DMS 273 treated with DMSO at 0.1 percent for 48 hours (cell line): Measurements from ENCODE around the gene RRP15.

Experiments
- DNase-seq: peaks from one replicate; lab custom pipeline; 2025; lab: John Stamatoyannopoulos, UW

The RRP15 gene, protein sequence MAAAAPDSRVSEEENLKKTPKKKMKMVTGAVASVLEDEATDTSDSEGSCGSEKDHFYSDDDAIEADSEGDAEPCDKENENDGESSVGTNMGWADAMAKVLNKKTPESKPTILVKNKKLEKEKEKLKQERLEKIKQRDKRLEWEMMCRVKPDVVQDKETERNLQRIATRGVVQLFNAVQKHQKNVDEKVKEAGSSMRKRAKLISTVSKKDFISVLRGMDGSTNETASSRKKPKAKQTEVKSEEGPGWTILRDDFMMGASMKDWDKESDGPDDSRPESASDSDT

DNA sequence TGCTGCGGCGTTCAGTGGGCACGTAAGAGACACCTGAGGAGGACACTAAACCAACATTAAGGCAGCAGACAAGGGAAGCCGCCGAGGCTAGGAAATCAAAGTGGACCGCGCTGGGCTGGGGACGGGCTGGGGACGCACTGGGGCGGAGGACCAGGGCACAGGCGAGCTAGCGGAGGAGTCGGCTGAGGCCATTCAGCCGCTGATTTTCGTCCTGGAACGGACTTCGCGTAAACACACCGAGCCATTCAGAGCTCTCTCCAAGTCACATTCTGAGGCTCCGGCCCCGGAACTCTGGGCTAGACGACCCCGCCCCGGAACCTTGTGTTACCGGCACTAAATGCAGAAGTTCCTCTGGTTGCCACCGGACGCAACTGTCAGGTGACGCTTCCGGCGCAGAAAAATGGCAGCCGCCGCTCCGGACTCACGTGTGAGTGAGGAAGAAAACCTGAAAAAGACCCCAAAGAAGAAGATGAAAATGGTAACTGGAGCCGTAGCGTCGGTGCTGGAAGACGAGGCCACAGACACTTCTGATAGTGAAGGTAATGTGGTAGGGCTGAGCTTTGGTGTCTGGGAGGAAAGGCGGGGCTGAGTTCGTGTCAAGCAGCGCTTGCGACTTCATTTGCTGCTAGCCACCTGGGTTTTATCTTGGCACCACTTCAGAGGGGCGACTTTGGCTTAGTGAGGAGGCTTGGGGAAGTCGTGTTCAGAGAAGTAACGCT lies at the start of gene RRP15:
Gene RRP15 (plus strand): TSS at position 377 of the 719 bp plus-strand sequence. CDS start 24 bp downstream, at position 401.
- peak; percentile 82 for DNase-seq

DNA sequence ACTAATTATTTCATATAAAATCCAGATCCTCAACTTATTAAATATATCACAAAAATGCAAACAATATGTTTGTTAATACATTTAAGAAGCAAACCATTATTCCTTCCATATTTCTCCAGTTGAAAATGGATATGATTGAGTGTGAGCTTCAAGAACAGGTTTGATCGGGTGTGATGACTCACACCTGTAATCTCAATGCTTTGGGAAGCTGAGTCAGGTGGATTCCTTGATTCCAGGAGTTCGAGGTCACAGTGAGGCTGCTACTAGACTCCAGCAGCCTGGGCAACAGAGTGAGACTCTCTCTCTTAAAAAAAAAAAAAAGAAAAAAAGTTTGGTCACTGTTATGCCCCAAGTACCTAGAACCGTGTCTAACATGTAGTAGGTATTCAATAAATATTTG lies 42.9 kb upstream of the RRP15 start:
- DNase-seq, result no peak

DNA sequence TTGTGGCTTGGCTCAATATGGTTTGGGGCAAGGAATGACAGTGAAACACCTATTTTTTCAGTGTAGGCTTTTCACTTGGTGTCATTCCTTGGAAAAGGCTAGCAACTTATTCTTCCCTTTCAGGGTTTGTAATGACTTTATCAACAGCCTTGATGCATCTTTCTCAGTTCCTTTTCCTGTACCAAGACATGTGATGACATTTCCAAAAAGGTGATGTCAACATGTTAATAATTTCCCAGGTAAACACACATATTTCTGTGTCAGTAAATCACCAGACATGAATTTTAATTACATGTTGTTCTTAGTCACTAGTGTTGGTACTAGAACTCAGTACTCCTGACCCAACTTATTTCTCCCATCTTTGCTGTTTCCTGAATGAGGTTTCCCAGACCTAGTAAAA lies 37.8 kb upstream of the RRP15 start:
- no peak for DNase-seq

DNA sequence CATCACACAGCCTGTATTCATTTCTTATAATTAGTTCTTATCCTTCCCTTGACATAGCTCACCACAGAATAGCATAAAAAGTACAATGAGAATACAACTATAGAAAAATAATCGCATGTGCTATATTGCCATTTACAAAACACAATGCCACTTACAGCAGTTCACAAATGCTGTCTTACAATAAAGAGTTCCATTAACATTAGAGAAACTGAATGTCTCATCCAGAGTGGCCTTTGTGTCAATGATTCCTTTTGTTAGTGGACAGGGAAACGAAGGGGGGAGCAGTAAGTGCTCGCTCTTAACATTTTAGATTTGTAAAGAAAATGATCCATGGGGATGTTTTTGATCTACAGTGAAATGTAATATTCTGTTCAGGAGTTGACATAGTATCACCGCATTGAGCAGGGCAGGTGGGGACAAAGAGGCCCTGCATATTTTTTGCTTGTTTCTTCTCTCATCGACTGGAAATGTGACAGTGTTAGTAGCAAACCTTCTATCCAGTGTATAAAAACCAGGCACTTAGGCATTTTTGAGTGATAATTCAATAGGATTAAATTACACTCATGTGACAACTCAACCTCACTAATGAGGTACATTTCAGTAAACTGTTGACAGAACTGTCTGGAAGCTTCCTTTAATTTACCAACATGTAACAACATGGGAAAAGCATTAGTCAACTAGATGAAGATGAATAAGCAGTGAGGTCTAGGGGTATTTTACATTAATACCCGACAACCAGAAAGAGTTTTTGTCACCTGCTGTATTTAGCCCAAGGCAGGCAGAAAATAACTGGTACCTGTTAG lies 35.6 kb upstream of the RRP15 start:
- no peak for DNase-seq

DNA sequence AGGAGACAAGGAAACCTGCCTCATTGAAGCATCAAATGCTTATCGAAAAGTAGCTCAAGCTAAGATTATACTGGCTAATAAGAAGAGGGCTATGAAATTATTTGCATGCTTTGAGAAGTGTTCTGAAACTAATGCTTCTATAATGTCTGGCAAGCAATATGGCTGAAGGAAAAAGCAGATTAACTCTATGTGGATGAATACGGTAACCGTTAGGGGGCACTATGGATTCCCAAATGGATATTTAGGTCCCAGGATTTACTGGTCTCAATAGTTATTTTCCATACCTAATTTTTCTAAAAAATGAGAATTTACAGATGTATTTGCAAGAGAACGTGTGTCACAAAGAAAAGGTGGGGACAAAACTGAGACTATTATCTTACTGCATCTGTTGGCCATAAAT lies 34.6 kb upstream of the RRP15 start:
- no peak for DNase-seq

DNA sequence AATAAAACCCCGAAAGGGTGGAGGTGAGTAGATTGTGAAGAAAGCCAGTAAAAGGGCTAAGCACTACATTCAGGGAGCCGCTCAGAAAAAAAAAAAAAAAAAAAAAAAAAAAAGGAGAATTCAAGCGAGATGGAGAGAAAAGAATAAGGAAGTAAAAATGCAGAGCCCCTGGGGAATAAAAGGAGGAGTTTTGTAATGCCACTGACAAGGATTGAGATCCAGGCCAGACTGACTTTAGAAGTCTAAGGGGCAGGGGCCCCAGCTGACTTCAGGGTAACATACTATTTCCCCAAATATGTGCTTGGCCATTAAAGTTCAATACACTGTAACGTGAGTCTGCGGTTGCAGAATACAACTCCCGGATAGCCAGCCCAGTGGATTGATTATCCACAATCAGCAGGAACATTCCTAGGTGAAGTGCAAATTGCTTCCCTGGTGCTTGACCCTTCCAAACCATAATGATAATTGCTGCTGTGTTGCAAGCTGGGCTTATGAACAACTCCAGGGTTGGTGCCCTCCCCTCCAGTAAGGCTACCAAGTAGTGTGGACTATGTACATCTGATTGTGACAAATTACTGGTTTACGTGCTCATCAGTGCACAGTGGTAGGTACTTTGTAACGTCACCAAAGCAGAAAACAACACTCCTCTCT lies 30.7 kb upstream of the RRP15 start:
- no peak for DNase-seq

DNA sequence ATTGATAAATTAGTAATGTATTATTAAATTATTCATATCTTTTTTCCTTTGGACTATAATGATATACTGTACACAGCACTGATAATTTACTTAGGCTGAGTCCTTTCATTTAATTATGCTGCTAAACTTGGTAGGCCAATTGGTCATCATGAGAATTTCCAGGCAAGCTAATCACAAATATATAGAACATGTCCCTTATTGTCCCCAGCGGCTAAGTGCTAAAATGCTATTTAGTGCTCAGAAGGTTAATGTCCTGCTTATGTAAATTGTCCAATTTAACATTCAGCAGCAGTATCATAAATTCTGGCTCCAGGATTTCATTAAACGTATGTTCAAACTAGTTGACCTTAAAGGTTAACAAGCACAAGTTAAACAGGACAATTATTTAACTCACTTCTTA lies 30.0 kb upstream of the RRP15 start:
- no peak for DNase-seq

DNA sequence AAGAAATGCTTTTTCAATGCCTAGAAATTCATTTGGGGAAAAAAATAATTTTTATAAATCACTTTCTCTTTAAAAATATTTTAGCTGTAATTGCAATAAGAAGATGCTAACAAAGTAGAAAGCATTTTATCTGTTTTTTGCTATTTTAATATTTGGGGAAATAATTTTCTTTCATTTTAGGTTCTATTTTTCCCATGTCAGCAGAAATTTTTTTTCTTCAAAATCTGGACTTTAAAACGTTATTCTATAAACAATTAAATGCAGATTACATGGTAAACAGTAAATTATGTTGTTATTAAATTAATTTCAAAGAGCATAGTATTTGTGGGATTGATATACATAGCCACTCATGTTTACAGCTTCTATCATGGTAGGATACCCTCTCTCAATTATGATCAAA lies 27.7 kb upstream of the RRP15 start:
- DNase-seq, result no peak

DNA sequence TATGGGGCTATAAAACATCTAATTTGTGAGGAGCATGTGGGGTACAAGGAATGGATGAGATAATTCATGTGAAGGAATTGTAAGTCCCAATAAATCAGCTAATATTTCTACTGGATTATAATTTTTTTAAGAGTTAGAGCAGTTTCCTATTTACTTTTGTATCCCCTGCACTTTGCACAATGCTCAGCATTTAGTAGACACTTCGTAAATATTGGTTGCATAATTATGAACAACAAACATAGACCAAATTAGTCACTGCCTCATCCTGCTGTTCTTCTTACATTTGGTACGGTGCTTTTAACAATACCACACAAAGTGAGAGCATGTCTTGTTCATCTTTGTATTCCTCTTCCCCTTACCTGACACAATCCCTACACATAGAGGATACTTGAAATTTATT lies 27.1 kb upstream of the RRP15 start:
- no peak for DNase-seq

DNA sequence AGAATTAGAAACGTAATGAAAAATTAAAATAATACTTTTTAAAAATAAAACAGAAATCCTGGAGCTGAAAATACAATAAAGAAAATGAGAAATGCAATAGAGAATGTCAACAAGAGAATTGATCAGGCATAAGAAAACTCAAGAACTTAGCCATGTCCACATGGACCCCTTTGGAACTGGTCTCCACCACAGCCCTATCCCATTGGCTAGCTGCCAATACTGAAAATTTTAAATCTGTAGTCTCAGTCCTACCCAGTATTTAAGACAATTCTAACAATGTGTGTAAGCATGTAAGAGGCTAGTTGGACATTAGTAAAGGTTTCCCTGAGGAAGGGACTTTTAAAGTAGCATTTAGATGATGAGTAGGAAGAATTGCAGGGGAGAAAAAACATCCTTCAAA lies 25.8 kb upstream of the RRP15 start:
- no peak for DNase-seq

DNA sequence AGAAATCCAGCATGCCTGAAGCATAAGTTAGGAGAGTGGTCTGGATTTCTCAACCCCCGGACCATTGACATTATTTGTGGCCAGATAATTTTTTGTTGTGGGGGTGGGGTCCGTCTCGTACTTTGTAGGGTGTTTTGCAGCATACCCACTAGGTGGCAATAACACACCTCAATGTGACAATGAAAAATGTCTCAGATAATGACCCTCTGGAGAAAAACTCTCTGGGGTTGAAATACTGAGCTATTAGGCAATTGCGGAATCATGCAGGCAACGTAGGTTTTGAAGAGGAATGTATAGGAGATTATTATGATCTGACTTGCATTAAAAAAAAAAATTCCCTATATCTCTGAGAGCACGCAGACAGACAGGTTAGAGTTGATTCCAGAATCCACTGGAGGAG lies 25.3 kb upstream of the RRP15 start:
- DNase-seq, result peak; percentile 2

DNA sequence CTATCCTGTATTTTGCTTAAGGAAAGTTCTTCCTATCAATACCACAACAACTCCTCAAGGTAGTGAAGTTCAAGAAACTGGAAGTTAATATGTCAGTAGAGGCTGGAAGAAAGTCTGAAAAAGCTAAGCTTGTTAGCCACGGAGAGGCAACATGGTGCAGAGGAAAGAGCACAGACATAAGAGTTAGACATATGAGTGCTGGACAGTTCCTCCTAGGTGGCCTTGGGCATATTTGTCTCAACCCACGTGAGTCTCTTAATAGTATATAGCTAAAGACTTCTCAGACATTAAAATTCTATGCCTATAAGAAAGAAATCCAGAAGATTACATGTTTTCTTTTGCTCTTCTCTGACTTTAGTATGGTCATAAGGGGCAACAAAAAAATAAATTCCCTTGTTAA lies 22.8 kb upstream of the RRP15 start:
- DNase-seq, result no peak

DNA sequence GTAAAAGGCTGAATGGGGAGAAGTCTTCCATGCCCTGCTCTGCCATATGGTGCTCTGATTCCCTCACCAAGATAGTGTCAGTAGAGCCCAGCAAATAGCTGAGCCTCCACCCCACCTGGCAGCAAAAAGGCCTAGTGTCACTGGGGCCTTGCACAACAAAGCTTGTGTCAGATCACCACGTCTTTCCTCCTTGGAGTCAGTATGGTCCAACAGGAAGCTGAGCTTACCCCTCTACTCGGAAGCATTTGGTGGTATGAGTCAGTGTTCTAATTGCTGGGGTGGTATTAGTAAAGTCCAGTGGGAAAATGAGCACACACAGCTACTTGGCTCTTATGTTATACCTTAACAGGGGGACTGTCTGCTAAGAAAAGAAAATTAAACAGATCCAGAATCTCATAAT lies 18.7 kb upstream of the RRP15 start:
- DNase-seq, result peak; percentile 32

DNA sequence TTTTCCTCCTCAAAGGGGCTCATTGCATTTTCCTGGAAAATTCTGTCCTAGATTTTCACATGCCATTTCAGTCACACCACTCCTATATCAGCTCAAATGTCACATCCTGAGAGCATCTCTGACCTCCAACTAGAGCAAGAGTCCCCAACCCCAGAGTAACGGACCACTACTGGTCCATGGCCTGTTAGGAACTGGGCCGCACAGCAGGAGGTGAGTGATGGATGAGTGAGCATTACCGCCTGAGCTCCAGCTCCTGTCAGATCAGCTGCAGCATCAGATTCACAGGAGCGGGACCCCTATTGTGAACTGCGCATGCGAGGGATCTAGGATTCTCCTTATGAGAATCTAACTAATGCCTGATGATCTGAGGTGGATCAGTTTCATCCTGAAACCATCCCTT lies 12.7 kb upstream of the RRP15 start:
- DNase-seq, result no peak

DNA sequence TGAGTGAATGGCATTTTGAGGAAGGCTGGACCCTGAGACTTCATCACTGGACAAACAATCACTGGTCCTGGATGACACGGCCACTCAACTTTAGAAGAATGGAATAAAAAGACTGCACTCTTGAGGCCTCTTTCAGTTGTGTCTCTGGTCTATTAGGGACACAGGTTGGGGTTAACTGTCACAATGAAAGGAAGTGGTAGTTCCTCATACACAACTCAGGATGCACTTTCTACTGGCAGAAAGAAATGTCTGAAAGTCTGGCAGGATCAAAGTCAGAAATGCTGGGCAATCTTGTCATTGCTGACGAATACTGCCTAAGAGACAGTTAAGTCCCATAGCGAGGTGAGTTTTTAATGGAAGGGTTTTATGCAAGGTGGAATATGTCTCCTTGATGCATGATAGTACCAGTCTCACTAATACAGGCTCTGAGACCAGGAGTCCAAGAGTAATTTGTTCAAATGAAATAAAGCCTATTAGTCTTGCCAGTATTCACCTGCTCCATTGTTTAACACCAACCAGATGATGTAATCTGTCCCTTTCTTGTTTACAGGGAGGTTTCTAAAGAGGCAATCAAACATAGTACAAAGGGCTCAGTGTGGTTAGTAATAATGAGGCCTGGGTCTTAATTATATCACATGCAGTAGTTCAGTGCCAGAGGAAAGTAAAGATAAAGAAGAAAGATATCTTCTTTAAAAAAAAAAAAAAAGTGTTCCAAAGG lies 11.2 kb upstream of the RRP15 start:
- DNase-seq, result no peak

DNA sequence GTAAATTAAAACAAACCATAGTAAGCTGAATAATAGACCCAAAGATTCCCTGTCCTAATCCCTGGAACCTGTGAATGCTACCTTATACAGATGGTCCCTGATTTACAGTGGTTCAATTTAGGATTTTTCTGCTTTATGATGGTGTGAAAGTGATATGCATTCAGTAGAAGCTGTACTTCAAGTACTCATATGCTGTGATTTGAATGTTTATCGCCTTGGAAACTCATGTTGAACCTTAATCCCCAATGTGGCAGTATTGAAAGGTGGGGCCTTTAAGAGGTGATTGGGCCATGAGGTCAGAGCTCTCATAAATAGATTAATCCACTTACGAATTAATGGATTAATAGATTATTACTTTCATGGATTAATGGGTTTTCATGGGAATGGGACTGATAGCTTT lies 10.6 kb upstream of the RRP15 start:
- no peak for DNase-seq

DNA sequence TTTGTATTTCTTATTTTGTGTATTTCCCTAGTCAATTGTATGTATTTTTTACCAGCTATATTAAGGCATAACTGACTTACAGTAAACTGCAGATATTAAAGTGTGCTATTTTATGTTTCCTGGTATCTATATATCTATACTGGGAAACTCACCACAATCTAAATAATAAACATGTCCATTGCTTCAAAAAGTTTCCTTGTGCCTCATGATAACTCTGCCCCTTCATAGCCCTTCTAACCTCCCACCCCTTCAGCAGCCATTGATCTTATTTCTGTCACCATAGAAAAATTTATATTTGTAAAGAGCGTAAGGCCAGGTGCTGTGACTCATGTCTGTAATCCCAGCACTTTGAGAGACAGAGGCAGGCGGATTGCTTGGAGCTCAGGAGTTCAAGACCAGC lies 9.3 kb upstream of the RRP15 start:
- DNase-seq, result no peak

DNA sequence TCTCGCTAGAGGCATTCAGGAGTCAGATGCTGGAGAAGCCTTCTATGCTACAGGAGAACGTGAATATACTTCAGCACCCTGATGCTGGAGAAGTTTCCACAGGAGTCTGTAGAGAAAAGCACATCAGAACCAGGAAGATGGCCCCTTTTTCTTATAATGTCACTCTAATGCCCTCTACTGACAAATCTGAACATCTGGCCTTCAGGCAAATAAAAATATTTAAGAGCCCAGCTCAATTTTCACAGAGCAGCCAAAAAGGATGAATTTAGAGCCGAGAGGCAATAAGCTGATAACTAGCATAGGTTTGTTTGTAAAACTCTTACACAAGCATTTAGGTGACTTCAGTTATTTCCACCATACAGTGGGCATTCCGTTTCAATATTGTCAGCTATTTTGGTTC lies 3.8 kb upstream of the RRP15 start:
- DNase-seq, result no peak

DNA sequence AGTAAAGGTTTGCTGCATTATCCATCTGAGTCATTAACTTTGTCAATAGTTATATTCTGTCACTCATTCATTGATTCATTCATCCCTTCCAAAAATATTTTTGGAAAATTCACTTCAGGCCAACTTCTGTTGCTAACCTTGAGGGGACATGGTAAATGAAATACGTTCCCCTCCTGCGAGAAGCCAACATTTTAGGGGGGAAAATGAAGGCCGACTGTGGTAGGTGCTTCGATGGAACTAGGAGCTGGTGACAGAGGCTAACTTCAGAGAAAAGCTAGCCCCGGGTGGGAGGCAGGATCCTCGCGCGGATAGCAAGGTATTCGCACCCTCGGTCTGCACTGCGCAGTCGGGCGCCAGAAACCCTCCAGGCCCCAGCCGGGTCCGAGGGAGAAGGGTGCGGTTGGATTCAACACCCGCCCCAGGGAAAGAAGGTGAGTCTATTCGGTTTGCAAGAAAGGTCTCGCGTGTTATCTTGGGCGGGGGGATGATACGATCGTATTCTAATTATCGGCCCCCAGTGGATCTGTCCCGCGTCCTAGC lies 646 bp upstream of the RRP15 start:
- DNase-seq, result no peak

DNA sequence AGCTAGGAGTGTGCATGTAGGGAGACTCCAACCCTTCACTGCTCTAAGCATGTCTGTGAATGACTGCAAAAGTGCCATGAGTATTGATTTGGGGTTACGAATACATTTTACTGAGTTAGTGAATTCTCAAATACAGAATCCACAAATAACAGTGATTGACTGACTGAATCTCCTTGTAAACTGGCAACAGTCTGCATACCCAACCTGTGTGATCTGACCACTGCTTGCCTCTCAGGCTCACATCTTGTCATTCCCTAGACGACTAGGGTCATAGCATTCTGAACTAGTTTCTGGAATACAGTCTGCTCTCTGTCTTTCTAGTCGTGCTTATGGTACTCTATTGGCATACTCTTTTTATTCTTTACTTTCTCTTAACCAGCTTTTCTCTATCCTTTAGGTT lies 7.4 kb downstream of the RRP15 start:
- no peak for DNase-seq

DNA sequence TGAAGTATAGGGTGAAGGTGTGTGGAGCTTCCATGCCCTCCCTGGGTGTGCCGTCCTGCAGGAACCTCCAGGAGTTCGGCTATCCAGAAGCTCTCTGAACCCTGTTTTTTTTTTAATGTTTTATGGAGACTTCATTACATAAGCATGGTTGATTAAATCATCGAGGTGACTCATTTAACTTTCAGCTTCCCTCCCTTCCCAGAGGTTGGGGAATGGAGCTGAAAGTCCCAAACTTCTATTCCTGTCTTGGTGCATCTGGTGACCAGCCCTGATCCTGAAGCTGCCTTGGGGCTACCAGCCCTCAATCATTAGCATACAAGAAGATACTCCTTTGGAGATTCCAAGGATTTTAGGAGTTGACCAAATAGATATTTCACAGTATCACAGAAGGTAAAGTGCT lies 9.5 kb downstream of the RRP15 start:
- DNase-seq, result no peak

DNA sequence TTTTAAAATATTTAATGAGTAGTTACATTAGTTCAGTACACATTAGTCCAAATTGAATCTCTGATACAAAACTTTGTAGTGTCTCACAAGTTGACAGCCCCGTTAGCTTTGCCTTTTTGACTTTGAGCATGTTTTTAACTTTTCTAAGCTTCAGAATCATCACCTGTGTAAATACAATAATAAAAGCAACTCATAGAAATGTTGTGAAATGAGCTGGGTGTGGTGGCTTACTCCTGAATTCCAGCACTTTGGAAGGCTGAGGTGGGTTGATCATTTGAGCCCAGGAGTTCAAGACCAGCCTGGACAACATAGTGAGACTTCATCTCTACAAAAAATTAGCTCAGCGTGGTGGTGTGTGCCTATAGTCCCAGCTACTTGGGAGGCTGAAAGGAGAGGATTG lies 11.1 kb downstream of the RRP15 start:
- DNase-seq, result no peak
